Liver (tissue), 3 donors: ENCODE data around the gene SLC24A4.

ENCODE experiments used
- ATF3 ChIP-seq: IDR thresholded peaks from 2 replicates; pipeline ENCODE4 v1.6.1; 2016; ENCODE audit warnings: antibody characterized with exemption
- EGR1 ChIP-seq, 2 donors: IDR thresholded peaks; 2 replicates each; pipeline ENCODE4 v1.6.1; 2016 to 2018; ENCODE audit warnings: antibody characterized with exemption in 2 of 2, low read depth in 2 of 2
- TF ChIP-seq, protein P1 (sequence below): fragments of 150-350 bp; IDR thresholded peaks from 2 replicates; pipeline ENCODE4 v1.5.1; 2017; ENCODE audit warnings: improper control_type of control experiment, low read depth, low read length; ENCODE audit not compliant: missing input control
- donor health status: healthy.
- donor health status: healthy.

- TF ChIP-seq ATF3, result no peak
- TF ChIP-seq, protein P1, sequence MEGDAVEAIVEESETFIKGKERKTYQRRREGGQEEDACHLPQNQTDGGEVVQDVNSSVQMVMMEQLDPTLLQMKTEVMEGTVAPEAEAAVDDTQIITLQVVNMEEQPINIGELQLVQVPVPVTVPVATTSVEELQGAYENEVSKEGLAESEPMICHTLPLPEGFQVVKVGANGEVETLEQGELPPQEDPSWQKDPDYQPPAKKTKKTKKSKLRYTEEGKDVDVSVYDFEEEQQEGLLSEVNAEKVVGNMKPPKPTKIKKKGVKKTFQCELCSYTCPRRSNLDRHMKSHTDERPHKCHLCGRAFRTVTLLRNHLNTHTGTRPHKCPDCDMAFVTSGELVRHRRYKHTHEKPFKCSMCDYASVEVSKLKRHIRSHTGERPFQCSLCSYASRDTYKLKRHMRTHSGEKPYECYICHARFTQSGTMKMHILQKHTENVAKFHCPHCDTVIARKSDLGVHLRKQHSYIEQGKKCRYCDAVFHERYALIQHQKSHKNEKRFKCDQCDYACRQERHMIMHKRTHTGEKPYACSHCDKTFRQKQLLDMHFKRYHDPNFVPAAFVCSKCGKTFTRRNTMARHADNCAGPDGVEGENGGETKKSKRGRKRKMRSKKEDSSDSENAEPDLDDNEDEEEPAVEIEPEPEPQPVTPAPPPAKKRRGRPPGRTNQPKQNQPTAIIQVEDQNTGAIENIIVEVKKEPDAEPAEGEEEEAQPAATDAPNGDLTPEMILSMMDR, result no peak
- TF ChIP-seq EGR1 (IDR thresholded peaks at IDR 0.05; ENCODE audit: low read depth in 2 of 2), result no peak
Observed at GRCh38 chr14:92495027-92495426, 172.1 kb downstream of the SLC24A4 start.
